Uterus (tissue), 4 donors: ENCODE data around the gene NCSTN. TPM values are rescaled to one million over a fixed set of nuclear protein-coding genes. Genes with fewer than 3 reads are reported as not detected.

Source experiments
- DNase-seq, 2 donors: peaks; one replicate each; pipeline ENCODE4 v3.0.0-alpha.2; 2019 to 2020
- H3K27ac ChIP-seq, 2 donors: fragments of 200-600 bp; sonication (generic); 1 replicate in 1 of 2; 2 replicates in 1 of 2; pipeline ENCODE4 v1.5.1; 2016 to 2018
- H3K27me3 ChIP-seq, 2 donors: fragments of 200-600 bp; sonication (generic); one replicate each; pipeline ENCODE4 v1.5.1; 2018 to 2019; ENCODE audit warnings: control low read depth in 1 of 2
- H3K36me3 ChIP-seq, 2 donors: fragments of 200-600 bp; sonication (generic); one replicate each; pipeline ENCODE4 v1.5.1; 2019; ENCODE audit warnings: control low read depth in 1 of 2
- H3K4me1 ChIP-seq, 2 donors: fragments of 200-600 bp; sonication (generic); one replicate each; pipeline ENCODE4 v1.5.1; 2018 to 2019; ENCODE audit warnings: control low read depth in 1 of 2
- H3K4me3 ChIP-seq, 2 donors: fragments of 200-600 bp; sonication (generic); 1 replicate in 1 of 2; 2 replicates in 1 of 2; pipeline ENCODE4 v1.5.1; 2018 to 2019; ENCODE audit warnings: mild to moderate bottlenecking in 1 of 2
- H3K9me3 ChIP-seq, 2 donors: fragments of 200-600 bp; sonication (generic); one replicate each; pipeline ENCODE4 v1.5.1; 2019; ENCODE audit warnings: control low read depth in 1 of 2
- POLR2A ChIP-seq, 2 donors: fragments of 450-650 bp; IDR thresholded peaks; one replicate each; pipeline ENCODE4 v1.6.1; 2016; ENCODE audit warnings: antibody characterized with exemption in 2 of 2, mild to moderate bottlenecking in 1 of 2, moderate library complexity in 1 of 2
- intact Hi-C: fragments of 100-400 bp; cut with DNase I; formaldehyde crosslinking; loops from one replicate; pipeline ENCODE4 v1.15.1; 2023; ENCODE audit warnings: low total_unique reads
- small RNA-seq: library from RNA; depleted of rRNA; stranded (forward); fragments of <200 nt; gene quantifications from one replicate; pipeline ENCODE3, GENCODE V24; 2016
- total RNA-seq, 4 donors: library from RNA; depleted of rRNA in 3 of 4; stranded (reverse); fragments of >200 nt in 3 of 4; gene quantifications; one replicate each; pipeline versions ENCODE4 v1.1.0 to v1.2.4, GENCODE V29; 2014 to 2023
- TF ChIP-seq, protein P1 (sequence below), 4 experiments: fragments of 200-600 bp in 2 of 4; fragments of 450-650 bp in 2 of 4; sonication (generic) in 2 of 4; IDR thresholded peaks; one replicate each; pipeline ENCODE4 v1.5.1; 2016 to 2019; ENCODE audit warnings: antibody characterized with exemption in 4 of 4, mild to moderate bottlenecking in 2 of 4, moderate library complexity in 1 of 4
- donor health status: DM: yes; HTN: yes; CAD: no.

Gene NCSTN
- total RNA-seq, 4 donors from 2014 or later = 18.2 to 69.1 (median 56.4) TPM

GRCh38 chr1:160406131-160406968 lies 63.2 kb downstream of the NCSTN start:
- no peaks in the 10 kb centered on the region for H3K4me1 ChIP-seq
- intact Hi-C loops = no loop called here
- TF ChIP-seq, protein P1, sequence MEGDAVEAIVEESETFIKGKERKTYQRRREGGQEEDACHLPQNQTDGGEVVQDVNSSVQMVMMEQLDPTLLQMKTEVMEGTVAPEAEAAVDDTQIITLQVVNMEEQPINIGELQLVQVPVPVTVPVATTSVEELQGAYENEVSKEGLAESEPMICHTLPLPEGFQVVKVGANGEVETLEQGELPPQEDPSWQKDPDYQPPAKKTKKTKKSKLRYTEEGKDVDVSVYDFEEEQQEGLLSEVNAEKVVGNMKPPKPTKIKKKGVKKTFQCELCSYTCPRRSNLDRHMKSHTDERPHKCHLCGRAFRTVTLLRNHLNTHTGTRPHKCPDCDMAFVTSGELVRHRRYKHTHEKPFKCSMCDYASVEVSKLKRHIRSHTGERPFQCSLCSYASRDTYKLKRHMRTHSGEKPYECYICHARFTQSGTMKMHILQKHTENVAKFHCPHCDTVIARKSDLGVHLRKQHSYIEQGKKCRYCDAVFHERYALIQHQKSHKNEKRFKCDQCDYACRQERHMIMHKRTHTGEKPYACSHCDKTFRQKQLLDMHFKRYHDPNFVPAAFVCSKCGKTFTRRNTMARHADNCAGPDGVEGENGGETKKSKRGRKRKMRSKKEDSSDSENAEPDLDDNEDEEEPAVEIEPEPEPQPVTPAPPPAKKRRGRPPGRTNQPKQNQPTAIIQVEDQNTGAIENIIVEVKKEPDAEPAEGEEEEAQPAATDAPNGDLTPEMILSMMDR (IDR thresholded peaks at IDR 0.05) = no peak
- TF ChIP-seq POLR2A (IDR thresholded peaks at IDR 0.05) = no peak

GRCh38 chr1:160407839-160408801 lies 64.9 kb downstream of the NCSTN start:
- H3K9me3 ChIP-seq = no peaks in the 10 kb centered on the region
- no peaks in the 10 kb centered on the region for H3K36me3 ChIP-seq
- no peaks in the 10 kb centered on the region for H3K4me1 ChIP-seq
- intact Hi-C loops = no loop called here
- no peaks in the 10 kb centered on the region for H3K27me3 ChIP-seq
- TF ChIP-seq POLR2A (IDR thresholded peaks at IDR 0.05) = no peak
- TF ChIP-seq, protein P1 (IDR thresholded peaks at IDR 0.05) = no peak
- no peak overlapping the region for H3K27ac ChIP-seq
- DNase-seq = no peak
- H3K4me3 ChIP-seq = no peak overlapping the region

More at GRCh38 chr1:160406131-160406968, 63.2 kb downstream of the NCSTN start:
- Histone ChIP-seq H3K27ac (no peak overlapping the region), H3K4me3 (no peak overlapping the region), H3K9me3 (no peaks in the 10 kb centered on the region), H3K27me3 (no peaks in the 10 kb centered on the region), H3K36me3 (no peaks in the 10 kb centered on the region)
- DNase-seq = no peak

Small RNAs within 50 kb of the gene (small RNA-seq; reads per million reads assigned to genes)
- gene RF00019 = not detected
- not detected for gene RNU4-42P

Other genes starting within 250 kb of the NCSTN start
- 10 to 100 TPM in 3 of 4 donors, 1 to 10 TPM in 1; 5.4 to 41.4 (median 26.9) TPM for gene IGSF8, start 244.8 kb upstream of the NCSTN start, total RNA-seq
- gene ATP1A2, start 227.6 kb upstream of the NCSTN start, total RNA-seq = 10 to 100 TPM in 3 of 4 donors, 1 to 10 TPM in 1; 1.2 to 36.8 (median 13.4) TPM
- 1 to 10 TPM in 1 of 4 donors, not detected in 3; 1.5 TPM for gene ATP1A4, start 191.8 kb upstream of the NCSTN start, total RNA-seq
- gene CASQ1, start 152.8 kb upstream of the NCSTN start, total RNA-seq = under 1 TPM in 3 of 4 donors, not detected in 1; 0.26 to 0.48 (median 0.34) TPM
- 100 to 1,000 TPM in 1 of 4 donors, 10 to 100 TPM in 3; 52.1 to 147 (median 81.7) TPM for gene PEA15, start 138.0 kb upstream of the NCSTN start, total RNA-seq
- gene DCAF8, start 80.8 kb upstream of the NCSTN start, total RNA-seq = 100 to 1,000 TPM in 2 of 4 donors, 10 to 100 TPM in 2; 36.8 to 167 (median 94.8) TPM
- gene PEX19, start 58.2 kb upstream of the NCSTN start, total RNA-seq = 10 to 100 TPM; 45.1 to 77.5 (median 59.8) TPM
- 100 to 1,000 TPM in 2 of 4 donors, 10 to 100 TPM in 2; 71.2 to 211 (median 130) TPM for gene COPA, start 133 bp upstream of the NCSTN start, total RNA-seq
- not detected for gene NHLH1, start 23.7 kb downstream of the NCSTN start, total RNA-seq
- 10 to 100 TPM in 1 of 4 donors, 1 to 10 TPM in 2, under 1 TPM in 1; 0.26 to 14.1 (median 4.7) TPM for gene VANGL2, start 57.2 kb downstream of the NCSTN start, total RNA-seq
- gene SLAMF6, start 179.9 kb downstream of the NCSTN start, total RNA-seq = 1 to 10 TPM in 1 of 4 donors, under 1 TPM in 3; under 0.01 to 3.8 (median 0.65) TPM
- 1 to 10 TPM; 1.8 to 4.1 (median 3.1) TPM for gene CD84, start 236.1 kb downstream of the NCSTN start, total RNA-seq